Activated CD8-positive, alpha-beta memory T cell treated with anti-CD3 and anti-CD28 coated beads for 36 hours (primary cell): Measurements from ENCODE around the gene MYL4. TPM values are rescaled to one million over a fixed set of nuclear protein-coding genes. Genes with fewer than 3 reads are reported as not detected.
"Not testable (repeated sequence)": the region's sequence is repeated elsewhere in the genome, so short reads cannot be mapped to it uniquely, and the experiment has no call there.

Source experiments
- CTCF ChIA-PET: fragments of 350-600 bp; sonication (Branson Sonifier 250); formaldehyde crosslinking; loops from one replicate; lab custom pipeline; 2021; ENCODE audit warnings: antibody characterized with exemption; lab: Charles Lee
- POLR2A ChIA-PET: fragments of 350-600 bp; sonication (Branson Sonifier 250); formaldehyde crosslinking; loops from one replicate; lab custom pipeline; 2021; ENCODE audit warnings: antibody characterized with exemption; lab: Charles Lee
- total RNA-seq, 2 experiments: library from RNA; stranded (reverse); gene quantifications; one replicate each; pipeline ENCODE4 v1.2.3, GENCODE V29; 2021

MYL4 gene
- total RNA-seq, 2 experiments from 2014 or later = not detected

DNA sequence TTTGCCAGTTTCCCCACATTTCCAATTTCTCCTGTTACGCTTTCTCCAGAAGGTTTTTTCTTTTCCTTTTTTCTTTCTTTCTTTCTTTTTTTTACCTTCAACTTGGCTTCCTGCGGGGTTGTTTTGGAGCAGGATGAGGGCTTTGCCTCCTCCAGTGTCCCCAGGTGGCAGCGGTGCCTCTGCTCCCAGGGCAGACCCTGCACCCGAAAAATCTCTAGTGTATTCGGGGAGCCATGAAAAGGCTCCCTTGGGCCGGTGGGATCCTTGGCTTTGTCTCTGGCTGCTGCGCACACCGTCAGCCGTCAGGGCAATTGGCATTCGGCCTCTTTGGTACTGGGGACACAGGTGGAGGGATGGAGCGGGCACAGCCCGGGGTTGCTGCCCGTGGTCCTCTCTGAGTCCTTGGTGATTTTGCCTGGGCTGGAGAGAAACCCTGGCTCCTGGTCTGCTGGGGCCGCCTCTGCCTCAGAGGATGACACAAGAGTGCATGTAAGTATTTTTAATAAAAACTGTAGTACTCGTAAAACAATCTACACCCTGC lies 45.3 kb downstream of the MYL4 start:
- ChIA-PET CTCF (interaction anchor here (1.4 kb wide), 1 partner anchor 9 kb away, joined by 3 read pairs; no protein-coding TSS in a partner anchor), POLR2A (no interaction called here)

GRCh38 chr17:47257651-47258339 lies 48.6 kb downstream of the MYL4 start:
- ChIA-PET CTCF (no interaction called here), POLR2A (no interaction called here)

DNA sequence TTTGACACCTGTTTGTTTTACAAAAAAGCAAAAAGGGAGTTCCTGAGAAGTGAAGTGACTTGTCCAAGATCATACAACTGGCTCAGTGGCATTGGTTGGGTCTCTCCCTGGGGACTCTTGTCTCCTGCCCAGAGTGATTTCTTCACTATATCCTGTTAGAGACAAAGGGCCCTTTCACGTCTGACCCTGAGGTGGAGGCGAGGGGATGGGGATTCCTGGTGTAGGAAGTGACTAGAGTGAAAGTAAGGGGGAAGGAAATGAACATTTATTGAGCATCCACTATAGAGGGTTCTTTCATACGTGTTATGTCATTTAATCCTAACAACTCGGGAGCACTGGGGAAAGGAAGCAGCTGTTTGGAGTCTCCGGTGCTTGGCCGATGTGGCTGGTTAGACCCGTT lies 53.4 kb downstream of the MYL4 start:
- ChIA-PET POLR2A (no interaction called here), CTCF (no interaction called here)

DNA sequence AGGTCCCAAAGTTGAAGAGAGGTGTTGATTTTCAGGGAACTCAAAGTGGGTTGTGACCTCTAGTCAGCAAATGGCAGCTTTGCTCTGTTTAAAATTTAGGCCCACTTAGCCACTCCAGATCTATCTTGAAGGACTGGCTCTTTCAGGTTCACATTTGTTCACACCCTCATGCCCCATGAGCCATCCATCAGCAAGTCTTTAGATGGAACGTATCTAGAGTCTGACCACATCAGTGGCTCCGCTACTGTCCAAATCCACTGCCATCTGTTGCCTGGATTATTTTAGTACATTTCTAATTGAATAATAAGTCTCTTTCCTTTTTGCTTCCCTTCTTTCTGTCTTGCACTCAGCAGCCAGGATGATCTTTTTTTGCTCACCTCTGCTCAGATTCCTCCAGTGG lies 55.0 kb downstream of the MYL4 start:
- CTCF ChIA-PET = interaction anchor here (1.3 kb wide), 1 partner anchor 10 kb away, joined by 3 read pairs; the partner anchor contains the start of gene ITGB3
- POLR2A ChIA-PET = interaction anchor here (0.7 kb wide), 1 partner anchor 538 kb away, joined by 3 read pairs; no protein-coding TSS in a partner anchor

DNA sequence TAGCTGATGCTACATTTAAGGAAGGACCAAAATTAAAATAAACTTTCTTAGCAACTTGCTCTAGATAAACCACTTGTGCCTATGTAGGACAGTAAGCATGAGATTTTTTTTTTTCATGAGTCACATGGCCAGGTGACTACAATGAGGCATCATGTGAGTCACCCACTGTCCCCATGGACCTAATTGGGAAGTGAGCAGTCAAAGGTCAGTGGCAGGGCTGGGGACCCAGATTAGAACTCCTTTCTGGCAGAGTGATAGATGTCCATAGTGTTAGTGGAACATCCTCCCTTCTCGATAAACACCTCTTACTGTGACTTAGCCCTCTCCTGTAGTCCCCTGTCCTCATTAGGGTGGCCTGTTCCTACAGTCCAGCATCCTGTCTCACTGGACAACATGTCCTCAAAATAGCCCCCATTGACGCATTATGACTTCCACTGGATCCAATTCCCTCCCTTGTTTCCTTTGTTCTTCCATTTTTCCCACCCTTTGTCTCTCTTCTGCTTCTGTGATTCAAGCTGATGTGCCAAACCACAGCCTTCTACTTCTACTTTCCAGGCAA lies 56.9 kb downstream of the MYL4 start:
- POLR2A ChIA-PET = no interaction called here

GRCh38 chr17:47266782-47267181 lies 57.6 kb downstream of the MYL4 start:
- POLR2A ChIA-PET = no interaction called here
- CTCF ChIA-PET = no interaction called here

More for the DNA sequence above, 56.9 kb downstream of the MYL4 start:
- CTCF ChIA-PET = no interaction called here

GRCh38 chr17:47267354-47267828 lies 58.2 kb downstream of the MYL4 start:
- ChIA-PET CTCF (no interaction called here), POLR2A (no interaction called here)

DNA sequence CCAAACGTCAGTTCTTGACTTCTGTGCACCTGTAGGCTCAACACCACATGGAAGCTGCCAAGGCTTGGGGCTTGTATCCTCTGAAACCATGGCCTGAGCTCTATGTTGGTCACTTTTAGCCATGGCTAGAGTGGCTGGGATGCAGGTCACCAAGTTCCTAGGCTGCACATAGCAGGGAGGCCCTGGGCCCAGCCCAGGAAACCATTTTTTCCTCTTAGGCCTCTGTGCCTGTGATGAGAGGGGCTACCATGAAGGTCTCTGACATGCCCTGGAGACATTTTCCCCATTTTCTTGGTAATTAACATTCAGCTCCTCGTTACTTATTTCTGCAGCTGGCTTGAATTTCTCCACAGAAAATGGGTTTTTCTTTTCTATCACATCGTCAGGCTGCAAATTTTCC lies 59.8 kb downstream of the MYL4 start:
- POLR2A ChIA-PET, CTCF ChIA-PET: not testable (repeated sequence)

GRCh38 chr17:47269561-47270280 lies 60.6 kb downstream of the MYL4 start:
- CTCF ChIA-PET, POLR2A ChIA-PET: not testable (repeated sequence)

GRCh38 chr17:47270946-47271705 lies 62.0 kb downstream of the MYL4 start:
- CTCF ChIA-PET = no interaction called here
- POLR2A ChIA-PET = no interaction called here

- CTCF ChIA-PET = no interaction called here
- POLR2A ChIA-PET = no interaction called here
These were observed 63.3 kb downstream of the MYL4 start for GRCh38 chr17:47272491-47272890.

DNA sequence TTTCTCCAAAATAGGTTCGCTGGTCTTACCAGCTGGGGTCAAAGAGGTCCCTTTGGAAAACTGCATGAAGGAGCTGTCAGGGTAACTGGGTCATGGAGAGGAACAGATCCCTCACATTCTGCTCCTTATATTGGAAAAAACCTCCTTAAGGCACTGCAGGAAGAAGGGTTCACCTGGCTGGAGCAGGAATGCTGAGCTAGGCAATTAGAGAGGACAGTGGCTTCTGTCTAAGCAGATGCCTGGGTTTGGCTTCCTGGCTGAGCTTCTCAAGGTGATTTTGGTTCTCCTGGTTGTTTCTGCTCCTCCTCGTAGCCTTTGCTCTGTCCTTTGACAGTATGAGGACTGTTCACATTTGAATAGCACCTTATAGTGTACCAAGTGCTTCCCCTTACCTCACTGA lies 64.1 kb downstream of the MYL4 start:
- ChIA-PET POLR2A (no interaction called here), CTCF (no interaction called here)

Other genes starting within 250 kb of the MYL4 start
- not detected for gene RPRML, start 230.1 kb upstream of the MYL4 start, total RNA-seq
- gene CDC27, start 20.1 kb upstream of the MYL4 start, total RNA-seq = 100 to 1,000 TPM; 124 to 126 TPM
- gene ITGB3, start 44.5 kb downstream of the MYL4 start, total RNA-seq = under 1 TPM in 1 of 2 experiments, not detected in 1; 0.04 TPM
- gene EFCAB13, start 114.6 kb downstream of the MYL4 start, total RNA-seq = 1 to 10 TPM; 3.0 to 5.2 TPM